HCT116 (cell line): ENCODE measurements around the gene KMT2C. TPM values are rescaled to one million over a fixed set of nuclear protein-coding genes. Genes with fewer than 3 reads are reported as not detected.

ENCODE experiments used
- ATAC-seq: fragments of 200-7000 bp; cut with Tn5 transposase; 2 replicates; pipeline ENCODE4 v1.9.1; 2020; ENCODE audit warnings: mild to moderate bottlenecking, moderate library complexity
- BruUV-seq: library from RNA; stranded (reverse); fragments of 400-500 nt; replicated peaks from 2 replicates; lab custom pipeline; 2021; lab: Mats Ljungman, UMichigan
- CTCF ChIA-PET: fragments of 300-600 bp; sonication (Branson Sonifier 250); formaldehyde crosslinking; loops from one replicate; lab custom pipeline; 2021; ENCODE audit warnings: antibody characterized with exemption; lab: Charles Lee
- POLR2A ChIA-PET: fragments of 300-600, 350-600 bp; sonication (Branson Sonifier 250); formaldehyde crosslinking; loops from one replicate; lab custom pipeline; 2021; ENCODE audit warnings: antibody characterized with exemption; lab: Charles Lee
- RAD21 ChIA-PET, 2 experiments: fragments of 300-600 bp; sonication (Branson Sonifier 250); formaldehyde crosslinking; loops; one replicate each; lab custom pipeline; 2023; ENCODE audit warnings: low total read pairs in 2 of 2; ENCODE audit not compliant: uncharacterized antibody in 2 of 2, unreplicated experiment in 2 of 2, low non-redundant PET in 1 of 2; lab: Charles Lee
- DNase-seq: peaks from one replicate; pipeline ENCODE4 v3.0.0-alpha.2; 2010; ENCODE audit warnings: low read depth, low spot score
- H2AFZ ChIP-seq: fragments of 200-600 bp; shearing (Covaris generic), sonication (generic); 2 replicates; pipeline ENCODE4 v1.6.1; 2017; ENCODE audit warnings: low read depth, mixed run types, mixed read lengths, antibody characterized with exemption, low read length; ENCODE audit not compliant: poor library complexity, severe bottlenecking
- H3K27ac ChIP-seq: 2 replicates; pipeline ENCODE4 v1.5.1; 2012; ENCODE audit warnings: low read depth, low read length
- H3K27me3 ChIP-seq: fragments of 200-600 bp; sonication (generic); 2 replicates; pipeline ENCODE4 v1.6.1; 2016; ENCODE audit warnings: mixed run types, low read length, mixed read lengths; ENCODE audit not compliant: insufficient read depth
- H3K36me3 ChIP-seq, 2 experiments: fragments of 200-500 bp in 1 of 2; fragments of 200-600 bp in 1 of 2; sonication (Bioruptor generic) in 1 of 2; sonication (generic) in 1 of 2; 2 replicates each; pipeline versions ENCODE4 v1.5.1 to v1.6.1; 2014 to 2016; ENCODE audit warnings: low read length in 2 of 2, inconsistent platforms in 1 of 2, mixed read lengths in 1 of 2, mixed run types in 1 of 2; ENCODE audit not compliant: insufficient read depth in 2 of 2, control insufficient read depth in 1 of 2
- H3K4me1 ChIP-seq, 2 experiments: fragments of 200-600 bp in 1 of 2; sonication (generic) in 1 of 2; 2 replicates each; pipeline versions ENCODE4 v1.5.1 to v1.6.1; 2012 to 2017; ENCODE audit warnings: low read length in 2 of 2, inconsistent platforms in 1 of 2, mild to moderate bottlenecking in 1 of 2, mixed read lengths in 1 of 2, mixed run types in 1 of 2, moderate library complexity in 1 of 2; ENCODE audit not compliant: insufficient read depth in 2 of 2, control insufficient read depth in 1 of 2
- H3K4me2 ChIP-seq: fragments of 200-600 bp; sonication (generic); 2 replicates; pipeline ENCODE4 v1.6.1; 2017; ENCODE audit warnings: mixed run types, low read length, mixed read lengths
- H3K4me3 ChIP-seq, 2 experiments: fragments of 200-600 bp in 1 of 2; sonication (generic) in 1 of 2; replicated peaks in 1 of 2; 2 replicates each; pipeline ENCODE4 v1.5.1; 2011 to 2016; ENCODE audit warnings: low read length in 2 of 2, control low read depth in 1 of 2, low read depth in 1 of 2, mild to moderate bottlenecking in 1 of 2, mixed read lengths in 1 of 2, mixed run types in 1 of 2
- H3K79me2 ChIP-seq: fragments of 200-600 bp; sonication (generic); 2 replicates; pipeline ENCODE4 v1.6.1; 2017; ENCODE audit warnings: mild to moderate bottlenecking, mixed run types, low read length, moderate library complexity, mixed read lengths; ENCODE audit not compliant: insufficient read depth
- H3K9ac ChIP-seq: fragments of 200-600 bp; sonication (generic); 2 replicates; pipeline ENCODE4 v1.6.1; 2016; ENCODE audit warnings: low read length, mixed read lengths
- H3K9me2 ChIP-seq: fragments of 200-600 bp; sonication (generic), shearing (Covaris generic); 2 replicates; pipeline ENCODE4 v1.6.1; 2017; ENCODE audit warnings: mixed run types, mild to moderate bottlenecking, moderate library complexity; ENCODE audit not compliant: insufficient read depth
- H3K9me3 ChIP-seq, 2 experiments: fragments of 200-500 bp in 1 of 2; fragments of 200-600 bp in 1 of 2; sonication (Bioruptor generic) in 1 of 2; sonication (generic) in 1 of 2; 2 replicates each; pipeline ENCODE4 v1.6.1; 2014 to 2017; ENCODE audit warnings: low read length in 2 of 2, mixed read lengths in 2 of 2, inconsistent platforms in 1 of 2, low read depth in 1 of 2, mild to moderate bottlenecking in 1 of 2, mixed run types in 1 of 2, moderate library complexity in 1 of 2; ENCODE audit not compliant: control insufficient read depth in 1 of 2, insufficient read depth in 1 of 2
- H4K20me1 ChIP-seq: fragments of 200-600 bp; sonication (generic), shearing (Covaris generic); 2 replicates; pipeline ENCODE4 v1.6.1; 2017; ENCODE audit warnings: mixed run types, mild to moderate bottlenecking, moderate library complexity; ENCODE audit not compliant: insufficient read depth
- CBX3 ChIP-seq: IDR thresholded peaks from 2 replicates; pipeline ENCODE4 v1.6.1; 2012; ENCODE audit warnings: low read depth
- CEBPB ChIP-seq: IDR thresholded peaks from 2 replicates; pipeline ENCODE4 v1.6.1; 2012; ENCODE audit warnings: low read depth
- EGR1 ChIP-seq: IDR thresholded peaks from 2 replicates; pipeline ENCODE4 v1.6.1; 2012; ENCODE audit warnings: low read depth
- ELF1 ChIP-seq: IDR thresholded peaks from 2 replicates; pipeline ENCODE4 v1.6.1; 2012; ENCODE audit warnings: low read depth, borderline replicate concordance
- EZH2 ChIP-seq: fragments of 200-600 bp; sonication (generic); IDR thresholded peaks from 2 replicates; pipeline ENCODE4 v1.6.1; 2017; ENCODE audit warnings: antibody characterized with exemption, mixed run types
- FOSL1 ChIP-seq: IDR thresholded peaks from 2 replicates; pipeline ENCODE4 v1.6.1; 2012; ENCODE audit warnings: low read depth
- JUND ChIP-seq: IDR thresholded peaks from 2 replicates; pipeline ENCODE4 v1.6.1; 2012
- MAX ChIP-seq: IDR thresholded peaks from 2 replicates; pipeline ENCODE4 v1.6.1; 2012
- POLR2A ChIP-seq: IDR thresholded peaks from 2 replicates; pipeline ENCODE4 v1.7.0; 2011; ENCODE audit warnings: borderline replicate concordance; ENCODE audit not compliant: insufficient read depth, insufficient read length; ENCODE audit errors: extremely low read depth
- RAD21 ChIP-seq: IDR thresholded peaks from 2 replicates; pipeline ENCODE4 v1.6.1; 2012; ENCODE audit warnings: low read depth, mild to moderate bottlenecking
- REST ChIP-seq: IDR thresholded peaks from 2 replicates; pipeline ENCODE4 v1.6.1; 2012; ENCODE audit warnings: low read depth
- SIN3A ChIP-seq: IDR thresholded peaks from 2 replicates; pipeline ENCODE4 v1.6.1; 2012; ENCODE audit warnings: low read depth
- SP1 ChIP-seq: IDR thresholded peaks from 2 replicates; pipeline ENCODE4 v1.6.1; 2012; ENCODE audit warnings: low read depth
- SRF ChIP-seq: IDR thresholded peaks from 2 replicates; pipeline ENCODE4 v1.6.1; 2012; ENCODE audit warnings: low read depth
- TCF7L2 ChIP-seq: IDR thresholded peaks from 2 replicates; pipeline ENCODE4 v1.7.0; 2011; ENCODE audit warnings: borderline replicate concordance, inconsistent platforms; ENCODE audit not compliant: insufficient read depth, insufficient read length; ENCODE audit errors: extremely low read depth
- YY1 ChIP-seq: IDR thresholded peaks from 2 replicates; pipeline ENCODE4 v1.6.1; 2011; ENCODE audit warnings: low read length, low read depth, moderate library complexity, mild to moderate bottlenecking; ENCODE audit not compliant: insufficient replicate concordance; ENCODE audit errors: extremely low read depth
- ZFX ChIP-seq: fragments of 450-650 bp; IDR thresholded peaks from 2 replicates; pipeline ENCODE4 v1.6.1; 2017
- ZNF274 ChIP-seq: fragments of 200-500 bp; sonication (Bioruptor generic); IDR thresholded peaks from 2 replicates; pipeline ENCODE4 v1.6.1; 2014; ENCODE audit warnings: mild to moderate bottlenecking, low read depth, low read length, inconsistent platforms
- intact Hi-C: fragments of 100-400 bp; cut with micrococcal nuclease; formaldehyde crosslinking; loops from 2 replicates; pipeline ENCODE4 v1.10.0; 2022
- total RNA-seq: library from RNA; stranded (reverse); gene quantifications from one replicate; pipeline ENCODE4 v1.2.1, GENCODE V29; 2021; ENCODE audit not compliant: unreplicated experiment

Gene KMT2C
- total RNA-seq, 1 experiment from 2014 or later, result 22.9 TPM

GRCh38 chr7:152362128-152362926 is 73.5 kb downstream of the KMT2C start:
- CTCF ChIA-PET, result no interaction called here
- Histone ChIP-seq H3K36me3 (no peaks in the 10 kb centered on the region), H3K27ac (no peak overlapping the region), H4K20me1 (no peaks in the 10 kb centered on the region), H3K27me3 (no peaks in the 10 kb centered on the region), H2AFZ (no peak overlapping the region), H3K9me2 (no peaks in the 10 kb centered on the region), H3K9ac (no peak overlapping the region), H3K4me3 (no peak overlapping the region), H3K4me2 (no peak overlapping the region), H3K9me3 (no peaks in the 10 kb centered on the region), H3K4me1 (peaks cover 0 to 5% of the 10 kb centered on the region in 2 experiments; a peak in 1 of 4 replicates), H3K79me2 (peaks cover 93% of the 10 kb centered on the region)
- intact Hi-C loops, result no loop called here
- TF ChIP-seq SRF, result no peak
- no peak for TF ChIP-seq EGR1
- TF ChIP-seq TCF7L2, result no peak
- no peak for TF ChIP-seq CEBPB
- no peak for TF ChIP-seq SIN3A
- TF ChIP-seq CBX3, result no peak
- TF ChIP-seq JUND, result no peak
- no peak for TF ChIP-seq ZNF274
- no peak for TF ChIP-seq YY1
- no peak for DNase-seq
- no TSS peak for BruUV-seq
- no peak for ATAC-seq
- POLR2A ChIA-PET, result no interaction called here
- RAD21 ChIA-PET, result no interaction called here

GRCh38 chr7:152355474-152356057 is 80.2 kb downstream of the KMT2C start:
- POLR2A ChIA-PET, result no interaction called here
- no peak overlapping the region for H3K9ac ChIP-seq
- no peaks in the 10 kb centered on the region for H3K36me3 ChIP-seq
- H3K9me2 ChIP-seq, result no peaks in the 10 kb centered on the region
- H3K27ac ChIP-seq, result no peak overlapping the region
- CTCF ChIA-PET, result interaction anchor here (0.6 kb wide), 1 partner anchor 19 kb away, joined by 3 read pairs; no protein-coding TSS in a partner anchor
- DNase-seq (no peak), ATAC-seq (no peak)
- no peak overlapping the region for H2AFZ ChIP-seq
- RAD21 ChIA-PET, result no interaction called here
- intact Hi-C loops, result no loop called here
- H3K79me2 ChIP-seq, result peaks cover 32% of the 10 kb centered on the region
- BruUV-seq, result no TSS peak
- no peaks in the 10 kb centered on the region for H3K27me3 ChIP-seq
- H4K20me1 ChIP-seq, result no peaks in the 10 kb centered on the region
- H3K4me1 ChIP-seq, result peaks cover 0 to 5% of the 10 kb centered on the region in 2 experiments; a peak in 1 of 4 replicates
- H3K4me3 ChIP-seq, result no peak overlapping the region
- no peak overlapping the region for H3K4me2 ChIP-seq
- no peaks in the 10 kb centered on the region for H3K9me3 ChIP-seq
- TF ChIP-seq ZFX (no peak), SP1 (no peak), SIN3A (no peak), EGR1 (no peak), MAX (no peak), RAD21 (no peak), YY1 (no peak), CEBPB (no peak), ELF1 (no peak), FOSL1 (no peak), REST (no peak), EZH2 (no peak), POLR2A (no peak)
